OCI-LY1 (cell line): ENCODE data around the gene CLPX.

Experiments used
- H2AFZ ChIP-seq: fragments of 200-600 bp; sonication (generic), shearing (Covaris generic); 2 replicates; pipeline ENCODE4 v1.6.0; 2014; ENCODE audit warnings: antibody characterized with exemption, mild to moderate bottlenecking, low read length
- H3F3A ChIP-seq: fragments of 200-600 bp; sonication (generic), shearing (Covaris generic); 2 replicates; pipeline ENCODE4 v1.6.0; 2014; ENCODE audit warnings: mild to moderate bottlenecking, antibody characterized with exemption, low read length, moderate library complexity; ENCODE audit not compliant: insufficient read depth
- H3K27ac ChIP-seq: fragments of 200-600 bp; sonication (generic); 2 replicates; pipeline ENCODE4 v1.5.1; 2014; ENCODE audit warnings: low read length, mixed run types, mild to moderate bottlenecking, low read depth; ENCODE audit not compliant: poor library complexity, severe bottlenecking
- H3K27me3 ChIP-seq: fragments of 200-600 bp; sonication (generic); 2 replicates; pipeline ENCODE4 v1.6.0; 2014; ENCODE audit warnings: antibody characterized with exemption, mild to moderate bottlenecking, low read length, moderate library complexity; ENCODE audit not compliant: insufficient read depth
- H3K36me3 ChIP-seq: fragments of 200-600 bp; sonication (generic); 2 replicates; pipeline ENCODE4 v1.6.1; 2014; ENCODE audit warnings: mild to moderate bottlenecking, antibody characterized with exemption, low read length, moderate library complexity, mixed read lengths; ENCODE audit not compliant: insufficient read depth
- H3K4me1 ChIP-seq: fragments of 200-600 bp; sonication (generic); 2 replicates; pipeline ENCODE4 v1.5.1; 2014; ENCODE audit warnings: mild to moderate bottlenecking, low read length, moderate library complexity; ENCODE audit not compliant: insufficient read depth, severe bottlenecking
- H3K4me2 ChIP-seq: fragments of 200-600 bp; sonication (generic), shearing (Covaris generic); 2 replicates; pipeline ENCODE4 v1.6.1; 2014; ENCODE audit warnings: low read length
- H3K4me3 ChIP-seq: fragments of 200-600 bp; sonication (generic); 2 replicates; pipeline ENCODE4 v1.5.1; 2014; ENCODE audit warnings: low read length, low read depth, mild to moderate bottlenecking, mixed read lengths; ENCODE audit not compliant: poor library complexity, severe bottlenecking
- H3K79me2 ChIP-seq: fragments of 200-600 bp; shearing (Covaris generic); 2 replicates; pipeline ENCODE4 v1.6.1; 2016; ENCODE audit warnings: mixed run types, low read length, mixed read lengths; ENCODE audit not compliant: insufficient read depth
- H3K9ac ChIP-seq: fragments of 200-600 bp; sonication (generic), shearing (Covaris generic); 2 replicates; pipeline ENCODE4 v1.6.1; 2014; ENCODE audit warnings: mild to moderate bottlenecking, low read length, mixed read lengths
- H3K9me2 ChIP-seq: fragments of 200-600 bp; sonication (generic), shearing (Covaris generic); 2 replicates; pipeline ENCODE4 v1.6.1; 2014; ENCODE audit warnings: low read depth, mild to moderate bottlenecking, low read length, mixed read lengths
- H3K9me3 ChIP-seq: fragments of 200-600 bp; shearing (Covaris generic); 2 replicates; pipeline ENCODE4 v1.6.1; 2014; ENCODE audit warnings: low read length, mixed read lengths
- H4K20me1 ChIP-seq: fragments of 200-600 bp; sonication (generic), shearing (Covaris generic); 2 replicates; pipeline ENCODE4 v1.6.0; 2016; ENCODE audit warnings: mild to moderate bottlenecking, low read length; ENCODE audit not compliant: insufficient read depth
- CTCF ChIP-seq: fragments of 200-600 bp; sonication (generic), shearing (Covaris generic); IDR thresholded peaks from 2 replicates; pipeline ENCODE4 v1.5.1; 2017; ENCODE audit warnings: mild to moderate bottlenecking, antibody characterized with exemption, low read length, moderate library complexity, mixed read lengths
- EZH2 ChIP-seq: fragments of 200-600 bp; sonication (generic), shearing (Covaris generic); IDR thresholded peaks from 2 replicates; pipeline ENCODE4 v1.8.0; 2017; ENCODE audit warnings: borderline replicate concordance, mixed run types, mild to moderate bottlenecking, antibody characterized with exemption, low read length, moderate library complexity, mixed read lengths

CLPX gene

GRCh38 chr15:65156692-65157091, 28.4 kb downstream of the CLPX start:
- Histone ChIP-seq H3K4me2 (no peak overlapping the region), H3K4me1 (no peaks in the 10 kb centered on the region), H3F3A (no peaks in the 10 kb centered on the region), H2AFZ (no peak overlapping the region), H3K36me3 (peaks cover 76% of the 10 kb centered on the region), H3K79me2 (no peaks in the 10 kb centered on the region), H4K20me1 (no peaks in the 10 kb centered on the region), H3K27me3 (no peaks in the 10 kb centered on the region), H3K9me3 (no peaks in the 10 kb centered on the region), H3K9me2 (no peaks in the 10 kb centered on the region), H3K9ac (no peak overlapping the region), H3K4me3 (no peak overlapping the region), H3K27ac (no peak overlapping the region)
- no peak for TF ChIP-seq CTCF
- no peak for TF ChIP-seq EZH2

- no peak overlapping the region for H3K9ac ChIP-seq
- peaks cover 85% of the 10 kb centered on the region for H3K36me3 ChIP-seq
- H3K9me2 ChIP-seq = no peaks in the 10 kb centered on the region
- no peak overlapping the region for H2AFZ ChIP-seq
- no peaks in the 10 kb centered on the region for H3F3A ChIP-seq
- H3K27ac ChIP-seq = no peak overlapping the region
- no peak for TF ChIP-seq EZH2
- TF ChIP-seq CTCF = no peak
- no peak overlapping the region for H3K4me2 ChIP-seq
- H3K9me3 ChIP-seq = no peaks in the 10 kb centered on the region
- H4K20me1 ChIP-seq = no peaks in the 10 kb centered on the region
- no peak overlapping the region for H3K4me3 ChIP-seq
- no peaks in the 10 kb centered on the region for H3K27me3 ChIP-seq
- no peaks in the 10 kb centered on the region for H3K4me1 ChIP-seq
- H3K79me2 ChIP-seq = no peaks in the 10 kb centered on the region
These were observed 30.4 kb downstream of the CLPX start for GRCh38 chr15:65154720-65155119.

- no peak overlapping the region for H3K4me2 ChIP-seq
- peaks cover 50% of the 10 kb centered on the region for H3K36me3 ChIP-seq
- H3K27ac ChIP-seq = no peak overlapping the region
- no peaks in the 10 kb centered on the region for H3K9me3 ChIP-seq
- no peaks in the 10 kb centered on the region for H3K4me1 ChIP-seq
- no peaks in the 10 kb centered on the region for H3K79me2 ChIP-seq
- H3F3A ChIP-seq = no peaks in the 10 kb centered on the region
- H3K9ac ChIP-seq = no peak overlapping the region
- no peak overlapping the region for H2AFZ ChIP-seq
- no peak for TF ChIP-seq CTCF
- no peak for TF ChIP-seq EZH2
- H3K27me3 ChIP-seq = no peaks in the 10 kb centered on the region
- H3K9me2 ChIP-seq = no peaks in the 10 kb centered on the region
- H3K4me3 ChIP-seq = no peak overlapping the region
- no peaks in the 10 kb centered on the region for H4K20me1 ChIP-seq
These were observed 37.2 kb downstream of the CLPX start for GRCh38 chr15:65147902-65148301.
